H9 (cell line): ENCODE results near the gene PCA3. TPM values are rescaled to one million over a fixed set of nuclear protein-coding genes. Genes with fewer than 3 reads are reported as not detected.

Experiments used
- DNase-seq: peaks from one replicate; pipeline ENCODE4 v3.0.0-alpha.2; 2017
- H2AFZ ChIP-seq: one replicate; pipeline ENCODE4 v1.6.1; 2013; ENCODE audit warnings: mild to moderate bottlenecking, low read length, control low read depth, moderate library complexity
- H2AK5ac ChIP-seq: 2 replicates; pipeline ENCODE4 v1.6.1; 2013; ENCODE audit warnings: low read length, control low read depth, mixed read lengths; ENCODE audit not compliant: insufficient read length
- H2BK120ac ChIP-seq: one replicate; pipeline ENCODE4 v1.6.1; 2013; ENCODE audit warnings: low read depth, mild to moderate bottlenecking, low read length, control low read depth, inconsistent platforms; ENCODE audit not compliant: poor library complexity, severe bottlenecking
- H2BK12ac ChIP-seq: 2 replicates; pipeline ENCODE4 v1.6.1; 2013; ENCODE audit warnings: low read length, control low read depth, mixed read lengths, low read depth; ENCODE audit not compliant: insufficient read length
- H2BK15ac ChIP-seq: 2 replicates; pipeline ENCODE4 v1.6.1; 2013; ENCODE audit warnings: low read depth, low read length, control low read depth
- H2BK20ac ChIP-seq: one replicate; pipeline ENCODE4 v1.6.1; 2013; ENCODE audit warnings: low read depth, mild to moderate bottlenecking, low read length, control low read depth, inconsistent platforms; ENCODE audit not compliant: poor library complexity, severe bottlenecking
- H2BK5ac ChIP-seq: 2 replicates; pipeline ENCODE4 v1.6.1; 2013; ENCODE audit warnings: low read length, control low read depth, mixed read lengths; ENCODE audit not compliant: insufficient read length
- H3K14ac ChIP-seq: 2 replicates; pipeline ENCODE4 v1.6.1; 2013; ENCODE audit warnings: low read length, control low read depth; ENCODE audit not compliant: insufficient read depth
- H3K18ac ChIP-seq: 2 replicates; pipeline ENCODE4 v1.6.1; 2013; ENCODE audit warnings: low read depth, mild to moderate bottlenecking, mixed read lengths, low read length, control low read depth; ENCODE audit not compliant: insufficient read length
- H3K23ac ChIP-seq: 2 replicates; pipeline ENCODE4 v1.6.1; 2013; ENCODE audit warnings: low read length, control low read depth, mixed read lengths, low read depth; ENCODE audit not compliant: insufficient read length
- H3K23me2 ChIP-seq: 2 replicates; pipeline ENCODE4 v1.6.1; 2013; ENCODE audit warnings: low read depth, mild to moderate bottlenecking, mixed read lengths, low read length, control low read depth; ENCODE audit not compliant: insufficient read length, poor library complexity, severe bottlenecking
- H3K27ac ChIP-seq: 2 replicates; pipeline ENCODE4 v1.5.1; 2013; ENCODE audit warnings: low read length, control low read depth, mixed read lengths, low read depth; ENCODE audit not compliant: insufficient read length
- H3K27me3 ChIP-seq: 2 replicates; pipeline ENCODE4 v1.6.1; 2013; ENCODE audit warnings: low read length, control low read depth, inconsistent platforms; ENCODE audit not compliant: insufficient read depth
- H3K4ac ChIP-seq: 2 replicates; pipeline ENCODE4 v1.6.1; 2013; ENCODE audit warnings: low read depth, mild to moderate bottlenecking, control low read depth, inconsistent platforms, low read length, moderate library complexity
- H3K4me1 ChIP-seq: 2 replicates; pipeline ENCODE4 v1.6.1; 2013; ENCODE audit warnings: low read length, control low read depth, inconsistent platforms; ENCODE audit not compliant: insufficient read depth
- H3K4me2 ChIP-seq: 2 replicates; pipeline ENCODE4 v1.6.1; 2013; ENCODE audit warnings: low read length, control low read depth, mixed read lengths; ENCODE audit not compliant: insufficient read length, insufficient read depth
- H3K56ac ChIP-seq: 2 replicates; pipeline ENCODE4 v1.6.1; 2013; ENCODE audit warnings: low read depth, mild to moderate bottlenecking, mixed read lengths, low read length, control low read depth; ENCODE audit not compliant: insufficient read length
- H3K79me1 ChIP-seq: 2 replicates; pipeline ENCODE4 v1.6.1; 2013; ENCODE audit warnings: low read depth, mild to moderate bottlenecking, moderate library complexity, low read length, control low read depth, inconsistent platforms; ENCODE audit not compliant: insufficient read depth, poor library complexity, severe bottlenecking
- H3K79me2 ChIP-seq: 2 replicates; pipeline ENCODE4 v1.6.1; 2013; ENCODE audit warnings: low read length, control low read depth, inconsistent platforms; ENCODE audit not compliant: insufficient read depth
- H3K9ac ChIP-seq: 2 replicates; pipeline ENCODE4 v1.6.1; 2013; ENCODE audit warnings: low read length, control low read depth, mixed read lengths; ENCODE audit not compliant: insufficient read length; ENCODE audit errors: extremely low read depth
- H3K9me3 ChIP-seq: one replicate; pipeline ENCODE4 v1.6.1; 2013; ENCODE audit warnings: low read depth, low read length, inconsistent platforms; ENCODE audit not compliant: control insufficient read depth
- H3T11ph ChIP-seq: one replicate; pipeline ENCODE4 v1.6.1; 2013; ENCODE audit warnings: mild to moderate bottlenecking, low read length, control low read depth, inconsistent platforms
- H4K20me1 ChIP-seq: one replicate; pipeline ENCODE4 v1.6.1; 2013; ENCODE audit not compliant: control insufficient read depth, insufficient read length, insufficient read depth
- H4K5ac ChIP-seq: 2 replicates; pipeline ENCODE4 v1.6.1; 2013; ENCODE audit warnings: low read depth, mild to moderate bottlenecking, mixed read lengths, low read length, control low read depth; ENCODE audit not compliant: insufficient read length
- H4K8ac ChIP-seq: replicated peaks from 2 replicates; pipeline ENCODE4 v1.6.1; 2013; ENCODE audit warnings: low read length, control low read depth, mixed read lengths, low read depth; ENCODE audit not compliant: insufficient read length
- H4K91ac ChIP-seq: 2 replicates; pipeline ENCODE4 v1.6.1; 2013; ENCODE audit warnings: low read depth, mild to moderate bottlenecking, moderate library complexity, mixed read lengths, low read length, control low read depth; ENCODE audit not compliant: insufficient read length
- H3K27ac Mint-ChIP-seq, 3 experiments: 2 replicates in 2 of 3; 3 replicates in 1 of 3; pipeline ENCODE4 v1.8.0; 2020 to 2021; ENCODE audit warnings: mixed read lengths in 3 of 3, mild to moderate bottlenecking in 1 of 3, moderate library complexity in 1 of 3
- H3K27me3 Mint-ChIP-seq: 2 replicates; pipeline ENCODE4 v1.8.0; 2021; ENCODE audit warnings: low read depth, mild to moderate bottlenecking, moderate library complexity, mixed read lengths
- H3K36me3 Mint-ChIP-seq, 3 experiments: 2 replicates in 2 of 3; 3 replicates in 1 of 3; pipeline ENCODE4 v1.8.0; 2020 to 2021; ENCODE audit warnings: low read depth in 3 of 3, mixed read lengths in 3 of 3; ENCODE audit not compliant: insufficient read depth in 1 of 3
- H3K4me1 Mint-ChIP-seq, 2 experiments: 2 replicates each; pipeline ENCODE4 v1.8.0; 2020; ENCODE audit warnings: mixed read lengths in 2 of 2
- H3K4me3 Mint-ChIP-seq, 2 experiments: 2 replicates in 1 of 2; 3 replicates in 1 of 2; pipeline ENCODE4 v1.8.0; 2020 to 2021; ENCODE audit warnings: mild to moderate bottlenecking in 2 of 2, mixed read lengths in 2 of 2, moderate library complexity in 1 of 2
- H3K9me3 Mint-ChIP-seq, 2 experiments: 2 replicates in 1 of 2; 3 replicates in 1 of 2; pipeline ENCODE4 v1.8.0; 2020; ENCODE audit warnings: mild to moderate bottlenecking in 2 of 2, mixed read lengths in 2 of 2, moderate library complexity in 1 of 2
- CTCF ChIP-seq: fragments of 200-600 bp; sonication (generic); conservative IDR thresholded peaks from 3 replicates; pipeline ENCODE4 v1.8.0; 2021; ENCODE audit warnings: antibody characterized with exemption, mild to moderate bottlenecking
- WGBS: extraction: QIAGEN DNeasy Blood & Tissue Kit; methylation state at CpG from one replicate; pipeline ENCODE4 v1.1.7; 2013; ENCODE audit warnings: missing lambda C conversion rate, low lambda C conversion rate, mixed read lengths; ENCODE audit not compliant: insufficient read length; ENCODE audit errors: extremely low coverage; 5-methylcytosine and 5-hydroxymethylcytosine counted together
- total RNA-seq: library from RNA; stranded (reverse); gene quantifications from 2 replicates; pipeline ENCODE4 v1.2.1, GENCODE V29; 2021

PCA3 gene
- total RNA-seq, 1 experiment from 2014 or later: not detected

GRCh38 chr9:76730801-76731200, 33.4 kb upstream of the PCA3 start:
- H2BK5ac ChIP-seq: no peak overlapping the region
- no peak overlapping the region for H2AFZ ChIP-seq
- H3K4ac ChIP-seq: no peak overlapping the region
- no peak for TF ChIP-seq CTCF
- H3K9me3 ChIP-seq: no peaks in the 10 kb centered on the region
- H3K14ac ChIP-seq: no peak overlapping the region
- H3K79me2 ChIP-seq: no peaks in the 10 kb centered on the region
- no peak overlapping the region for H4K5ac ChIP-seq
- H3K18ac ChIP-seq: no peak overlapping the region
- no peak overlapping the region for H2BK120ac ChIP-seq
- H4K20me1 ChIP-seq: no peaks in the 10 kb centered on the region
- no peak overlapping the region for H4K91ac ChIP-seq
- H3K9ac ChIP-seq: no peak overlapping the region
- H2BK12ac ChIP-seq: no peak overlapping the region
- H3K27ac ChIP-seq: no peak overlapping the region
- H3K4me1 Mint-ChIP-seq: no peaks in the 10 kb centered on the region
- no peaks in the 10 kb centered on the region for H3K9me3 Mint-ChIP-seq
- H3K56ac ChIP-seq: no peak overlapping the region
- H3K4me1 ChIP-seq: no peaks in the 10 kb centered on the region
- H3K27me3 Mint-ChIP-seq: no peaks in the 10 kb centered on the region; the same call in 1 of the 2 replicates
- no peaks in the 10 kb centered on the region for H3K23me2 ChIP-seq
- H3K27ac Mint-ChIP-seq: no peak overlapping the region
- H3K36me3 Mint-ChIP-seq: no peaks in the 10 kb centered on the region
- no peak for DNase-seq
- no peak overlapping the region for H3T11ph ChIP-seq
- WGBS: no CpG with 5 or more reads among the region's 6 CpGs
- H2BK15ac ChIP-seq: no peak overlapping the region
- no peak overlapping the region for H2AK5ac ChIP-seq
- H3K79me1 ChIP-seq: no peaks in the 10 kb centered on the region
- H2BK20ac ChIP-seq: no peak overlapping the region
- H3K23ac ChIP-seq: no peak overlapping the region
- no peaks in the 10 kb centered on the region for H3K27me3 ChIP-seq
- H4K8ac ChIP-seq: no peak overlapping the region
- H3K4me3 Mint-ChIP-seq: no peak overlapping the region
- H3K4me2 ChIP-seq: no peak overlapping the region
